Measurements from ENCODE around the gene SOX6.

DNA sequence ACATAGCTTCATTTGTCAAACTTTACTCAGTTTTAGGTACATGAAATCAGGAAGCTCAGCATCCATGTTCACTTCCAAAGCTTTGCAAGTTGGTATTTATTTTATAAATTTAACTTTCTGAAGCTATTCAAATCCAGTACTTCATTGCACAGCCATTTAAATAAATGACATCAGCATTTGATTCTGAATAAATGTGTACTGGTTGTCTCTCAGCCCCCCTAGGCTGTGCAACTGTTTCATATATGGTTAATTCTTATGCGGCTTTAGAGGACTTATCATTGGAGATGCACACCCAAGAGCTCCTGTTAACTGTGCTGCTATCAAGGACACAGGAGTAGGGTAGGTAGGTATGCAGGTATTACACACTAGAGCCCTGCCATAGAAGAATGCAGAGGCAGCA is 325.1 kb downstream of the SOX6 start:
- TF ChIP-seq, protein P1, sequence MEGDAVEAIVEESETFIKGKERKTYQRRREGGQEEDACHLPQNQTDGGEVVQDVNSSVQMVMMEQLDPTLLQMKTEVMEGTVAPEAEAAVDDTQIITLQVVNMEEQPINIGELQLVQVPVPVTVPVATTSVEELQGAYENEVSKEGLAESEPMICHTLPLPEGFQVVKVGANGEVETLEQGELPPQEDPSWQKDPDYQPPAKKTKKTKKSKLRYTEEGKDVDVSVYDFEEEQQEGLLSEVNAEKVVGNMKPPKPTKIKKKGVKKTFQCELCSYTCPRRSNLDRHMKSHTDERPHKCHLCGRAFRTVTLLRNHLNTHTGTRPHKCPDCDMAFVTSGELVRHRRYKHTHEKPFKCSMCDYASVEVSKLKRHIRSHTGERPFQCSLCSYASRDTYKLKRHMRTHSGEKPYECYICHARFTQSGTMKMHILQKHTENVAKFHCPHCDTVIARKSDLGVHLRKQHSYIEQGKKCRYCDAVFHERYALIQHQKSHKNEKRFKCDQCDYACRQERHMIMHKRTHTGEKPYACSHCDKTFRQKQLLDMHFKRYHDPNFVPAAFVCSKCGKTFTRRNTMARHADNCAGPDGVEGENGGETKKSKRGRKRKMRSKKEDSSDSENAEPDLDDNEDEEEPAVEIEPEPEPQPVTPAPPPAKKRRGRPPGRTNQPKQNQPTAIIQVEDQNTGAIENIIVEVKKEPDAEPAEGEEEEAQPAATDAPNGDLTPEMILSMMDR (IDR thresholded peaks at IDR 0.05; ENCODE audit: low read length), result no peak
- TF ChIP-seq EZH2 (IDR thresholded peaks at IDR 0.05; ENCODE audit: borderline replicate concordance, low read length), result no peak
